NCI-H2171 (cell line): ENCODE measurements around the gene KRTAP10-4.
"Not testable (repeated sequence)": the region's sequence is repeated elsewhere in the genome, so short reads cannot be mapped to it uniquely, and the experiment has no call there.

Source experiments
- DNase-seq: peaks from one replicate; lab custom pipeline; 2025; lab: John Stamatoyannopoulos, UW

The KRTAP10-4 gene

GRCh38 chr21:44600118-44600978 lies 26.8 kb downstream of the KRTAP10-4 start, which contains the start of gene KRTAP10-7:
TSS of gene KRTAP10-7 (plus strand) at chr21:44600597. CDS start at chr21:44600622, 25 bp downstream.
- not testable (repeated sequence) for DNase-seq

- not testable (repeated sequence) for DNase-seq
Measured at GRCh38 chr21:44601091-44601490, 27.6 kb downstream of the KRTAP10-4 start.

- peak; percentile 15 for DNase-seq
Measured at GRCh38 chr21:44601596-44602462, 28.3 kb downstream of the KRTAP10-4 start.

- DNase-seq, result no peak
Measured at GRCh38 chr21:44602463-44602850, 28.9 kb downstream of the KRTAP10-4 start.

GRCh38 chr21:44603109-44603875 lies 29.8 kb downstream of the KRTAP10-4 start:
- DNase-seq, result no peak

GRCh38 chr21:44603911-44604310 lies 30.4 kb downstream of the KRTAP10-4 start:
- no peak for DNase-seq

- DNase-seq, result no peak
Measured at GRCh38 chr21:44606495-44606894, 33.0 kb downstream of the KRTAP10-4 start.

GRCh38 chr21:44609193-44609592 lies 35.7 kb downstream of the KRTAP10-4 start:
- no peak for DNase-seq

- not testable (repeated sequence) for DNase-seq
Measured at GRCh38 chr21:44610157-44610843, 36.8 kb downstream of the KRTAP10-4 start.

- no peak for DNase-seq
Measured at GRCh38 chr21:44611551-44611950, 38.0 kb downstream of the KRTAP10-4 start.

- no peak for DNase-seq
Measured at GRCh38 chr21:44612029-44612486, 38.5 kb downstream of the KRTAP10-4 start, which contains the start of gene KRTAP10-8. TSS of gene KRTAP10-8 (plus strand) at chr21:44612079. CDS start at chr21:44612101, 22 bp downstream.

- DNase-seq, result no peak
Measured at GRCh38 chr21:44612669-44613229, 39.2 kb downstream of the KRTAP10-4 start.

- DNase-seq, result no peak
Measured at GRCh38 chr21:44613386-44614155, 40.0 kb downstream of the KRTAP10-4 start.

- no peak for DNase-seq
Measured at GRCh38 chr21:44614161-44614631, 40.7 kb downstream of the KRTAP10-4 start.

GRCh38 chr21:44614961-44615391 lies 41.4 kb downstream of the KRTAP10-4 start:
- DNase-seq, result no peak

- DNase-seq, result no peak
Measured at GRCh38 chr21:44615466-44615865, 41.9 kb downstream of the KRTAP10-4 start.

- DNase-seq, result peak; percentile 80
Measured at GRCh38 chr21:44615911-44616590, 42.5 kb downstream of the KRTAP10-4 start.

GRCh38 chr21:44616591-44616926 lies 43.0 kb downstream of the KRTAP10-4 start:
- no peak for DNase-seq

- DNase-seq, result peak; percentile 4
Measured at GRCh38 chr21:44617071-44617501, 43.6 kb downstream of the KRTAP10-4 start.
